DOHH2 (cell line): Measurements from ENCODE around the gene C5.

Source experiments
- EZH2phosphoT487 ChIP-seq: fragments of 200-600 bp; sonication (generic); IDR thresholded peaks from 2 replicates; pipeline ENCODE4 v1.6.1; 2017; ENCODE audit warnings: borderline replicate concordance, mild to moderate bottlenecking, antibody characterized with exemption, low read length, moderate library complexity, mixed read lengths
- TF ChIP-seq, protein P1 (sequence below): fragments of 200-600 bp; sonication (generic); IDR thresholded peaks from one replicate; pipeline ENCODE4 v1.5.1; 2014; ENCODE audit warnings: antibody characterized with exemption, mild to moderate bottlenecking, low read depth, low read length; ENCODE audit not compliant: poor library complexity, severe bottlenecking

- TF ChIP-seq, protein P1, sequence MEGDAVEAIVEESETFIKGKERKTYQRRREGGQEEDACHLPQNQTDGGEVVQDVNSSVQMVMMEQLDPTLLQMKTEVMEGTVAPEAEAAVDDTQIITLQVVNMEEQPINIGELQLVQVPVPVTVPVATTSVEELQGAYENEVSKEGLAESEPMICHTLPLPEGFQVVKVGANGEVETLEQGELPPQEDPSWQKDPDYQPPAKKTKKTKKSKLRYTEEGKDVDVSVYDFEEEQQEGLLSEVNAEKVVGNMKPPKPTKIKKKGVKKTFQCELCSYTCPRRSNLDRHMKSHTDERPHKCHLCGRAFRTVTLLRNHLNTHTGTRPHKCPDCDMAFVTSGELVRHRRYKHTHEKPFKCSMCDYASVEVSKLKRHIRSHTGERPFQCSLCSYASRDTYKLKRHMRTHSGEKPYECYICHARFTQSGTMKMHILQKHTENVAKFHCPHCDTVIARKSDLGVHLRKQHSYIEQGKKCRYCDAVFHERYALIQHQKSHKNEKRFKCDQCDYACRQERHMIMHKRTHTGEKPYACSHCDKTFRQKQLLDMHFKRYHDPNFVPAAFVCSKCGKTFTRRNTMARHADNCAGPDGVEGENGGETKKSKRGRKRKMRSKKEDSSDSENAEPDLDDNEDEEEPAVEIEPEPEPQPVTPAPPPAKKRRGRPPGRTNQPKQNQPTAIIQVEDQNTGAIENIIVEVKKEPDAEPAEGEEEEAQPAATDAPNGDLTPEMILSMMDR = no peak
- no peak for TF ChIP-seq EZH2phosphoT487
These were observed 36.2 kb downstream of the C5 start for GRCh38 chr9:121013911-121014310.
